ENCODE results near the gene AAK1. TPM values are rescaled to one million over a fixed set of nuclear protein-coding genes. Genes with fewer than 3 reads are reported as not detected.

AAK1 gene
- total RNA-seq, 1 donor from 2014 or later: 20.8 TPM

GRCh38 chr2:69601179-69601612 is 42.3 kb downstream of the AAK1 start:
- TF ChIP-seq, protein P1, sequence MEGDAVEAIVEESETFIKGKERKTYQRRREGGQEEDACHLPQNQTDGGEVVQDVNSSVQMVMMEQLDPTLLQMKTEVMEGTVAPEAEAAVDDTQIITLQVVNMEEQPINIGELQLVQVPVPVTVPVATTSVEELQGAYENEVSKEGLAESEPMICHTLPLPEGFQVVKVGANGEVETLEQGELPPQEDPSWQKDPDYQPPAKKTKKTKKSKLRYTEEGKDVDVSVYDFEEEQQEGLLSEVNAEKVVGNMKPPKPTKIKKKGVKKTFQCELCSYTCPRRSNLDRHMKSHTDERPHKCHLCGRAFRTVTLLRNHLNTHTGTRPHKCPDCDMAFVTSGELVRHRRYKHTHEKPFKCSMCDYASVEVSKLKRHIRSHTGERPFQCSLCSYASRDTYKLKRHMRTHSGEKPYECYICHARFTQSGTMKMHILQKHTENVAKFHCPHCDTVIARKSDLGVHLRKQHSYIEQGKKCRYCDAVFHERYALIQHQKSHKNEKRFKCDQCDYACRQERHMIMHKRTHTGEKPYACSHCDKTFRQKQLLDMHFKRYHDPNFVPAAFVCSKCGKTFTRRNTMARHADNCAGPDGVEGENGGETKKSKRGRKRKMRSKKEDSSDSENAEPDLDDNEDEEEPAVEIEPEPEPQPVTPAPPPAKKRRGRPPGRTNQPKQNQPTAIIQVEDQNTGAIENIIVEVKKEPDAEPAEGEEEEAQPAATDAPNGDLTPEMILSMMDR (IDR thresholded peaks at IDR 0.05): no peak
- TF ChIP-seq EZH2 (IDR thresholded peaks at IDR 0.05): no peak
- TF ChIP-seq EZH2phosphoT487 (IDR thresholded peaks at IDR 0.05): no peak
- no peaks in the 10 kb centered on the region for H3K9me3 ChIP-seq (ENCODE audit: low read depth)
- no peaks in the 10 kb centered on the region for H4K20me1 ChIP-seq (ENCODE audit: low read depth)
- H3K27ac ChIP-seq: no peak overlapping the region
- no peak overlapping the region for H3K4me2 ChIP-seq
- H3K36me3 ChIP-seq: no peaks in the 10 kb centered on the region
- Mint-ChIP-seq H3K4me1 (no peaks in the 10 kb centered on the region), H3K27me3 (ENCODE audit: insufficient read depth, low read depth) (no peaks in the 10 kb centered on the region), H3K36me3 (peaks cover 7% of the 10 kb centered on the region), H3K27ac (no peak overlapping the region), H3K4me3 (no peak overlapping the region), H3K9me3 (peaks cover 6% of the 10 kb centered on the region)
- H2AFZ ChIP-seq (replicated peaks): no peak overlapping the region
- H3K4me3 ChIP-seq: no peak overlapping the region
- H3K79me2 ChIP-seq (ENCODE audit: low read depth): no peaks in the 10 kb centered on the region
- DNase-seq (ENCODE audit: low spot score): no peak
- no peaks in the 10 kb centered on the region for H3F3A ChIP-seq (ENCODE audit: low read depth)
- no peaks in the 10 kb centered on the region for H3K27me3 ChIP-seq
- no peak overlapping the region for H3K9ac ChIP-seq
- H3K4me1 ChIP-seq: no peaks in the 10 kb centered on the region

GRCh38 chr2:69600425-69600824 is 43.1 kb downstream of the AAK1 start:
- no peak for DNase-seq (ENCODE audit: low spot score)
- Histone ChIP-seq H3K9ac (no peak overlapping the region), H3K36me3 (no peaks in the 10 kb centered on the region), H3F3A (ENCODE audit: low read depth) (no peaks in the 10 kb centered on the region), H4K20me1 (ENCODE audit: low read depth) (no peaks in the 10 kb centered on the region), H2AFZ (replicated peaks) (no peak overlapping the region), H3K27me3 (no peaks in the 10 kb centered on the region), H3K4me2 (no peak overlapping the region), H3K4me1 (no peaks in the 10 kb centered on the region), H3K27ac (no peak overlapping the region), H3K9me3 (ENCODE audit: low read depth) (no peaks in the 10 kb centered on the region), H3K79me2 (ENCODE audit: low read depth) (no peaks in the 10 kb centered on the region), H3K4me3 (no peak overlapping the region)
- no peaks in the 10 kb centered on the region for H3K9me3 Mint-ChIP-seq
- peak overlapping the region; percentile 69 for H3K27ac Mint-ChIP-seq
- no peaks in the 10 kb centered on the region for H3K4me1 Mint-ChIP-seq
- no peaks in the 10 kb centered on the region for H3K36me3 Mint-ChIP-seq
- no peaks in the 10 kb centered on the region for H3K27me3 Mint-ChIP-seq (ENCODE audit: insufficient read depth, low read depth)
- TF ChIP-seq EZH2phosphoT487 (IDR thresholded peaks at IDR 0.05) (no peak), EZH2 (IDR thresholded peaks at IDR 0.05) (no peak)
- TF ChIP-seq, protein P1 (IDR thresholded peaks at IDR 0.05): no peak
- H3K4me3 Mint-ChIP-seq: no peak overlapping the region

DNA sequence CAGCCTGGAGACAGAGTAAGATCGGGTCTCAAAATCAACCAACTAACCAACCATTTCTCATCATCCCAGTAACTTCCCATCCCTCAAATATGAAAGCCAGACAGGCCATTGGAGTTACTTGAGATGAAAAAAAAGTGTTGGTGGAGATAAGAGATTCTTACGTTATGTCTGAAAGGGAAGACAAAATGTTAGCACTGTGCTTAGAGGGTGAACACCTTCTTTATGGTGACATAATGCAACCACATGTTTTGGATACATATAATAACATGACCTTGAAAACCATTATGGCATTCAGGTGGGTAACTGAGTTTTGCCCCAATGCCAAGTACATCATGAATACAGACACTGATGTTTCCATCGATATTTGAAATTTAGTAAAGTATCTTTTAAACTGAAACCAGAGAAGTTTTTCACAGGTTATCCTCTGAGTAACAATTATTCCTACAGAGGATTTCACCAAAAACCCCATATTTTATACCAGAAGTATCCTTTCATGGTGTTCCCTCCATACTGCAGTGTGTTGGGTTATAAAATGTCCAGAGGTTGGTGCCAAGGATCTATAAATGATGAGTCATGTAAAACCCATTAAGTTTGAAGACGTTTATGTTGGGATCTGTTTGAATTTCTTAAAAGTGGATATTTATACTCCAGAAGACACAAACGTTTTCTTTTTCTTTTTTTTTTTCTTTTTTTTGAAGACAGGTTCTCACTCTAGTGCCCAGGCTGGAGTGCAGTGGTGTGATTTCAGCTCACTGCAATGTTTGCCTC is 45.5 kb downstream of the AAK1 start:
- Histone ChIP-seq H3K9ac (no peak overlapping the region), H3K36me3 (no peaks in the 10 kb centered on the region), H3K4me1 (no peaks in the 10 kb centered on the region), H3K79me2 (ENCODE audit: low read depth) (no peaks in the 10 kb centered on the region), H3K27ac (no peak overlapping the region), H3K9me3 (ENCODE audit: low read depth) (no peaks in the 10 kb centered on the region), H3F3A (ENCODE audit: low read depth) (no peaks in the 10 kb centered on the region), H4K20me1 (ENCODE audit: low read depth) (no peaks in the 10 kb centered on the region), H2AFZ (replicated peaks) (no peak overlapping the region), H3K4me3 (no peak overlapping the region), H3K4me2 (no peak overlapping the region), H3K27me3 (no peaks in the 10 kb centered on the region)
- Mint-ChIP-seq H3K9me3 (no peaks in the 10 kb centered on the region), H3K27me3 (ENCODE audit: insufficient read depth, low read depth) (no peaks in the 10 kb centered on the region), H3K4me3 (no peak overlapping the region), H3K36me3 (no peaks in the 10 kb centered on the region), H3K27ac (no peak overlapping the region), H3K4me1 (no peaks in the 10 kb centered on the region)
- TF ChIP-seq, protein P1 (IDR thresholded peaks at IDR 0.05): no peak
- no peak for TF ChIP-seq EZH2 (IDR thresholded peaks at IDR 0.05)
- TF ChIP-seq EZH2phosphoT487 (IDR thresholded peaks at IDR 0.05): no peak
- DNase-seq (ENCODE audit: low spot score): no peak

All from neural progenitor cell (in vitro differentiated cells).